ENCODE results near the gene TBKBP1. TPM values are rescaled to one million over a fixed set of nuclear protein-coding genes. Genes with fewer than 3 reads are reported as not detected.

TBKBP1 gene
- total RNA-seq, 1 donor from 2014 or later, result 13.8 TPM

- Histone ChIP-seq H3K9me3 (no peaks in the 10 kb centered on the region), H3K27ac (no peak overlapping the region), H3K4me1 (no peaks in the 10 kb centered on the region), H3K4me3 (no peak overlapping the region), H3K27me3 (no peaks in the 10 kb centered on the region), H3K36me3 (peaks cover 0 to 95% of the 10 kb centered on the region in 2 donors)
- DNase-seq (ENCODE audit: extremely low spot score in 2 of 2), result no peak
- intact Hi-C loops (cut with DNase I), result no loop called here
- TF ChIP-seq POLR2A (IDR thresholded peaks at IDR 0.05) (no peak), CTCF (IDR thresholded peaks at IDR 0.05) (no peak), POLR2AphosphoS5 (IDR thresholded peaks at IDR 0.05; ENCODE audit: insufficient read depth in 1 of 2, low read depth in 1 of 2) (no peak)
Observed at GRCh38 chr17:47670064-47670463, 23.9 kb upstream of the TBKBP1 start.

DNA sequence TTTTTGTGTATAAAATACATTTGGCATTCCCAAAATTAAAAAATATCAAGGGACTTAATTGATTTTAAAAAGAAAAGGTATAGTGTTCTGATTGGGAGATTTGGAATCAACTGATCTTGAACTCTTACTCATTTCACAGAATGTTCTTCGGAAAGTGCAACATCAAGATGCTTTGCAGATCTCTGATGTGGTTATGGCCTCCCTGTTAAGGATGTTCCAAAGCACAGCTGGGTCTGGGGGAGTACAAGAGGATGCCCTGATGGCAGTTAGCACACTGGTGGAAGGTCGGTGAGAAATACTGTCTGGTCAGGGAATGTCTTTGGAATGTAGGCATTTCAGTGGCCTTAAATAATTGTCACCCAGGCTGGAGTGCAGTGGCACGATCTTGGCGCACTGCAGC is 19.5 kb upstream of the TBKBP1 start:
- H3K36me3 ChIP-seq, result peaks cover 0 to 99% of the 10 kb centered on the region in 2 donors
- H3K4me3 ChIP-seq, result no peak overlapping the region
- DNase-seq (ENCODE audit: extremely low spot score in 2 of 2), result no peak
- no peaks in the 10 kb centered on the region for H3K4me1 ChIP-seq
- H3K9me3 ChIP-seq, result no peaks in the 10 kb centered on the region
- no peak overlapping the region for H3K27ac ChIP-seq
- no peaks in the 10 kb centered on the region for H3K27me3 ChIP-seq
- intact Hi-C loops (cut with DNase I), result no loop called here
- TF ChIP-seq CTCF (IDR thresholded peaks at IDR 0.05), result no peak
- no peak for TF ChIP-seq POLR2A (IDR thresholded peaks at IDR 0.05)
- no peak for TF ChIP-seq POLR2AphosphoS5 (IDR thresholded peaks at IDR 0.05; ENCODE audit: insufficient read depth in 1 of 2, low read depth in 1 of 2)

- H3K27me3 ChIP-seq, result no peaks in the 10 kb centered on the region
- no peaks in the 10 kb centered on the region for H3K9me3 ChIP-seq
- no peak for DNase-seq (ENCODE audit: extremely low spot score in 2 of 2)
- no peak overlapping the region for H3K27ac ChIP-seq
- intact Hi-C loops (cut with DNase I), result no loop called here
- TF ChIP-seq POLR2AphosphoS5 (IDR thresholded peaks at IDR 0.05; ENCODE audit: insufficient read depth in 1 of 2, low read depth in 1 of 2) (no peak), CTCF (IDR thresholded peaks at IDR 0.05) (no peak), POLR2A (IDR thresholded peaks at IDR 0.05) (no peak)
- no peaks in the 10 kb centered on the region for H3K4me1 ChIP-seq
- no peak overlapping the region for H3K4me3 ChIP-seq
- peaks cover 0 to 99% of the 10 kb centered on the region in 2 donors for H3K36me3 ChIP-seq
Observed at GRCh38 chr17:47675380-47676198, 18.4 kb upstream of the TBKBP1 start.

DNA sequence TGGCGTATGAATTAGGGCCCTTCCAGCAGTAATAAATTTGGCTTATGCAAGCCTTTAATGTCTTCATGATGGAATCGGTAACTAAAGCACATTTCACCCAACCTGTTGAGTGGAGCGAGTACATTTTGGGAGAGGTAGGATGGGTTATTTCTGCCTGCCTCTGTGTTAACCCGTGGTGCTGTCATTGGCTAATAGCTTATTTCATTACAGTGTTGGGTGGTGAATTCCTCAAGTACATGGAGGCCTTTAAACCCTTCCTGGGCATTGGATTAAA is 17.8 kb upstream of the TBKBP1 start:
- Histone ChIP-seq H3K27me3 (no peaks in the 10 kb centered on the region), H3K27ac (no peak overlapping the region), H3K9me3 (no peaks in the 10 kb centered on the region), H3K36me3 (peaks cover 0 to 96% of the 10 kb centered on the region in 2 donors), H3K4me1 (no peaks in the 10 kb centered on the region), H3K4me3 (no peak overlapping the region)
- intact Hi-C loops (cut with DNase I), result no loop called here
- no peak for DNase-seq (ENCODE audit: extremely low spot score in 2 of 2)
- TF ChIP-seq POLR2A (IDR thresholded peaks at IDR 0.05) (no peak), POLR2AphosphoS5 (IDR thresholded peaks at IDR 0.05; ENCODE audit: insufficient read depth in 1 of 2, low read depth in 1 of 2) (no peak), CTCF (IDR thresholded peaks at IDR 0.05) (no peak)

- H3K36me3 ChIP-seq, result peaks cover 0 to 96% of the 10 kb centered on the region in 2 donors
- H3K4me3 ChIP-seq, result no peak overlapping the region
- TF ChIP-seq POLR2A (IDR thresholded peaks at IDR 0.05), result no peak
- no peak for TF ChIP-seq POLR2AphosphoS5 (IDR thresholded peaks at IDR 0.05; ENCODE audit: insufficient read depth in 1 of 2, low read depth in 1 of 2)
- no peak for TF ChIP-seq CTCF (IDR thresholded peaks at IDR 0.05)
- no peaks in the 10 kb centered on the region for H3K27me3 ChIP-seq
- H3K4me1 ChIP-seq, result no peaks in the 10 kb centered on the region
- intact Hi-C loops (cut with DNase I), result no loop called here
- H3K9me3 ChIP-seq, result no peaks in the 10 kb centered on the region
- DNase-seq (ENCODE audit: extremely low spot score in 2 of 2), result no peak
- H3K27ac ChIP-seq, result no peak overlapping the region
Observed at GRCh38 chr17:47676510-47677165, 17.3 kb upstream of the TBKBP1 start.

All from vagina (tissue), 2 donors.